WTC11 (cell line): ENCODE data around the gene CACNA1C. TPM values are rescaled to one million over a fixed set of nuclear protein-coding genes. Genes with fewer than 3 reads are reported as not detected.

Experiments
- ATAC-seq: fragments of 200-7000 bp; cut with Tn5 transposase; 2 replicates; pipeline ENCODE4 v1.10.0; 2021; ENCODE audit warnings: mild to moderate bottlenecking, moderate library complexity
- CTCF ChIA-PET: fragments of 300-600 bp; sonication (Branson Sonifier 250); formaldehyde crosslinking; loops from one replicate; lab custom pipeline; 2021; ENCODE audit warnings: antibody characterized with exemption; lab: Charles Lee
- POLR2A ChIA-PET: fragments of 350-600 bp; sonication (Branson Sonifier 250); formaldehyde crosslinking; loops from one replicate; lab custom pipeline; 2021; ENCODE audit warnings: antibody characterized with exemption; lab: Charles Lee
- DNase-seq: peaks from one replicate; pipeline ENCODE4 v3.0.0; 2021; ENCODE audit warnings: low spot score
- H3K27ac Mint-ChIP-seq: 2 replicates; pipeline ENCODE4 v1.8.0; 2021; ENCODE audit warnings: mixed read lengths
- H3K27me3 Mint-ChIP-seq: 2 replicates; pipeline ENCODE4 v1.8.0; 2021; ENCODE audit warnings: low read depth, mild to moderate bottlenecking, moderate library complexity, mixed read lengths
- H3K36me3 Mint-ChIP-seq: 2 replicates; pipeline ENCODE4 v1.8.0; 2021; ENCODE audit warnings: mixed read lengths
- H3K4me1 Mint-ChIP-seq: 2 replicates; pipeline ENCODE4 v1.8.0; 2022; ENCODE audit warnings: mixed read lengths
- H3K4me3 Mint-ChIP-seq: 2 replicates; pipeline ENCODE4 v1.8.0; 2021; ENCODE audit warnings: mild to moderate bottlenecking, moderate library complexity, mixed read lengths
- H3K9me3 Mint-ChIP-seq: 2 replicates; pipeline ENCODE4 v1.8.0; 2021; ENCODE audit warnings: mixed read lengths
- CREB1 ChIP-seq: sonication (generic); formaldehyde crosslinking; IDR thresholded peaks from 2 replicates; pipeline ENCODE4 v1.8.0; 2023; ENCODE audit warnings: mild to moderate bottlenecking, missing genetic modification reagents
- E2F5 ChIP-seq: sonication (generic); formaldehyde crosslinking; IDR thresholded peaks from 2 replicates; pipeline ENCODE4 v1.8.1; 2022; ENCODE audit warnings: mild to moderate bottlenecking, moderate library complexity, missing genetic modification reagents
- FOXK1 ChIP-seq: sonication (generic); formaldehyde crosslinking; IDR thresholded peaks from 2 replicates; pipeline ENCODE4 v1.8.0; 2022; ENCODE audit warnings: mild to moderate bottlenecking, moderate library complexity, missing genetic modification reagents
- GRHL2 ChIP-seq: fragments of 250-450 bp; sonication (Bioruptor Pico); IDR thresholded peaks from 2 replicates; pipeline ENCODE4 v1.8.0; 2022; ENCODE audit warnings: mild to moderate bottlenecking, moderate library complexity; ENCODE audit not compliant: insufficient replicate concordance, severe bottlenecking
- HMGA2 ChIP-seq: fragments of 250-450 bp; sonication (Bioruptor Pico); IDR thresholded peaks from 2 replicates; pipeline ENCODE4 v1.4.0; 2021; ENCODE audit warnings: mild to moderate bottlenecking, moderate library complexity
- IRF1 ChIP-seq: sonication (generic); formaldehyde crosslinking; IDR thresholded peaks from 2 replicates; pipeline ENCODE4 v1.8.0; 2023; ENCODE audit warnings: missing genetic modification reagents
- JUN ChIP-seq: sonication (generic); formaldehyde crosslinking; IDR thresholded peaks from 2 replicates; pipeline ENCODE4 v1.8.0; 2023; ENCODE audit warnings: mild to moderate bottlenecking, missing genetic modification reagents
- PRDM15 ChIP-seq: sonication (generic); formaldehyde crosslinking; IDR thresholded peaks from 2 replicates; pipeline ENCODE4 v1.8.0; 2022; ENCODE audit warnings: missing genetic modification reagents
- PRRX2 ChIP-seq: fragments of 250-450 bp; sonication (Bioruptor Pico); IDR thresholded peaks from 2 replicates; pipeline ENCODE4 v1.8.0; 2021; ENCODE audit warnings: mild to moderate bottlenecking
- SMAD3 ChIP-seq: sonication (generic); formaldehyde crosslinking; IDR thresholded peaks from 2 replicates; pipeline ENCODE4 v1.8.0; 2022; ENCODE audit warnings: missing genetic modification reagents, mild to moderate bottlenecking, borderline replicate concordance
- TEAD4 ChIP-seq: sonication (generic); formaldehyde crosslinking; IDR thresholded peaks from 2 replicates; pipeline ENCODE4 v1.8.0; 2022; ENCODE audit warnings: mild to moderate bottlenecking, missing genetic modification reagents
- TP53 ChIP-seq: sonication (generic); formaldehyde crosslinking; IDR thresholded peaks from 2 replicates; pipeline ENCODE4 v1.8.1; 2023; ENCODE audit warnings: mild to moderate bottlenecking, missing genetic modification reagents
- ZNF263 ChIP-seq: sonication (generic); formaldehyde crosslinking; IDR thresholded peaks from 2 replicates; pipeline ENCODE4 v1.8.1; 2022; ENCODE audit warnings: low read depth, mild to moderate bottlenecking, moderate library complexity, missing genetic modification reagents
- ZNF671 ChIP-seq: fragments of 250-450 bp; sonication (Bioruptor Pico); IDR thresholded peaks from 2 replicates; pipeline ENCODE4 v1.8.0; 2021; ENCODE audit warnings: mild to moderate bottlenecking
- total RNA-seq: library from RNA; stranded (reverse); gene quantifications from 3 replicates; pipeline ENCODE4 v1.2.3, GENCODE V29; 2021
- TF ChIP-seq, protein P1 (sequence below): sonication (generic); formaldehyde crosslinking; IDR thresholded peaks from 2 replicates; pipeline ENCODE4 v1.8.0; 2023; ENCODE audit warnings: mild to moderate bottlenecking, missing genetic modification reagents
- TF ChIP-seq, protein P2 (sequence below): sonication (generic); formaldehyde crosslinking; IDR thresholded peaks from 2 replicates; pipeline ENCODE4 v1.8.0; 2023; ENCODE audit warnings: missing genetic modification reagents, mild to moderate bottlenecking, borderline replicate concordance
- TF ChIP-seq, protein P3 (sequence below): sonication (generic); formaldehyde crosslinking; IDR thresholded peaks from 2 replicates; pipeline ENCODE4 v1.8.1; 2023; ENCODE audit warnings: mild to moderate bottlenecking, missing genetic modification reagents

The CACNA1C gene
- total RNA-seq, 1 experiment from 2014 or later = 1.7 TPM

DNA sequence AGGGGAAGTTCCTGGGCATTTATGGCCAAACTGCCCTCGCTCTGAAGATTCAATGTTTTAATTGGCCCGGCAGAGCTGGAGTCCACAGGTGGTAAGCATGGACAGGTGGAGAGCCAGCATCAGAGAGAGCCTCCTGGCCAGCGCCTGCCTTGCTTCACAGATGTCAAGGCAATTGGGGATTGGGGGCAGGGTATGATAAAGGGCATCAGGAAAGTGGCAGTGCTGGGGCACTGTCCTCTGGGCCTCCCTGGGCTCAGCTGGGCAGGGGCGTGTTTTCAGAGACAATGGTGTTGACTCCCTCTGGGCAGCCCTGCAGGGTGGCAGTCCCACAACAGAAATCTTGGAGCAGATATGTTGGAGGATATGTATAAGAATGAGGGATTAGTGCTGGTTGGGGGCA is 237.3 kb downstream of the CACNA1C start (continued):
- TF ChIP-seq PRDM15 = no peak
- TF ChIP-seq, protein P1, sequence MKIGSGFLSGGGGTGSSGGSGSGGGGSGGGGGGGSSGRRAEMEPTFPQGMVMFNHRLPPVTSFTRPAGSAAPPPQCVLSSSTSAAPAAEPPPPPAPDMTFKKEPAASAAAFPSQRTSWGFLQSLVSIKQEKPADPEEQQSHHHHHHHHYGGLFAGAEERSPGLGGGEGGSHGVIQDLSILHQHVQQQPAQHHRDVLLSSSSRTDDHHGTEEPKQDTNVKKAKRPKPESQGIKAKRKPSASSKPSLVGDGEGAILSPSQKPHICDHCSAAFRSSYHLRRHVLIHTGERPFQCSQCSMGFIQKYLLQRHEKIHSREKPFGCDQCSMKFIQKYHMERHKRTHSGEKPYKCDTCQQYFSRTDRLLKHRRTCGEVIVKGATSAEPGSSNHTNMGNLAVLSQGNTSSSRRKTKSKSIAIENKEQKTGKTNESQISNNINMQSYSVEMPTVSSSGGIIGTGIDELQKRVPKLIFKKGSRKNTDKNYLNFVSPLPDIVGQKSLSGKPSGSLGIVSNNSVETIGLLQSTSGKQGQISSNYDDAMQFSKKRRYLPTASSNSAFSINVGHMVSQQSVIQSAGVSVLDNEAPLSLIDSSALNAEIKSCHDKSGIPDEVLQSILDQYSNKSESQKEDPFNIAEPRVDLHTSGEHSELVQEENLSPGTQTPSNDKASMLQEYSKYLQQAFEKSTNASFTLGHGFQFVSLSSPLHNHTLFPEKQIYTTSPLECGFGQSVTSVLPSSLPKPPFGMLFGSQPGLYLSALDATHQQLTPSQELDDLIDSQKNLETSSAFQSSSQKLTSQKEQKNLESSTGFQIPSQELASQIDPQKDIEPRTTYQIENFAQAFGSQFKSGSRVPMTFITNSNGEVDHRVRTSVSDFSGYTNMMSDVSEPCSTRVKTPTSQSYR (CRISPR knock-in tag) = no peak
- no peak for TF ChIP-seq FOXK1 (CRISPR knock-in tag)
- TF ChIP-seq HMGA2 = no peak
- TF ChIP-seq GRHL2 (CRISPR knock-in tag) = no peak
- TF ChIP-seq TEAD4 (CRISPR knock-in tag) = no peak
- TF ChIP-seq PRRX2 (CRISPR knock-in tag) = no peak
- no peak for TF ChIP-seq TP53 (CRISPR knock-in tag)
- TF ChIP-seq, protein P2, sequence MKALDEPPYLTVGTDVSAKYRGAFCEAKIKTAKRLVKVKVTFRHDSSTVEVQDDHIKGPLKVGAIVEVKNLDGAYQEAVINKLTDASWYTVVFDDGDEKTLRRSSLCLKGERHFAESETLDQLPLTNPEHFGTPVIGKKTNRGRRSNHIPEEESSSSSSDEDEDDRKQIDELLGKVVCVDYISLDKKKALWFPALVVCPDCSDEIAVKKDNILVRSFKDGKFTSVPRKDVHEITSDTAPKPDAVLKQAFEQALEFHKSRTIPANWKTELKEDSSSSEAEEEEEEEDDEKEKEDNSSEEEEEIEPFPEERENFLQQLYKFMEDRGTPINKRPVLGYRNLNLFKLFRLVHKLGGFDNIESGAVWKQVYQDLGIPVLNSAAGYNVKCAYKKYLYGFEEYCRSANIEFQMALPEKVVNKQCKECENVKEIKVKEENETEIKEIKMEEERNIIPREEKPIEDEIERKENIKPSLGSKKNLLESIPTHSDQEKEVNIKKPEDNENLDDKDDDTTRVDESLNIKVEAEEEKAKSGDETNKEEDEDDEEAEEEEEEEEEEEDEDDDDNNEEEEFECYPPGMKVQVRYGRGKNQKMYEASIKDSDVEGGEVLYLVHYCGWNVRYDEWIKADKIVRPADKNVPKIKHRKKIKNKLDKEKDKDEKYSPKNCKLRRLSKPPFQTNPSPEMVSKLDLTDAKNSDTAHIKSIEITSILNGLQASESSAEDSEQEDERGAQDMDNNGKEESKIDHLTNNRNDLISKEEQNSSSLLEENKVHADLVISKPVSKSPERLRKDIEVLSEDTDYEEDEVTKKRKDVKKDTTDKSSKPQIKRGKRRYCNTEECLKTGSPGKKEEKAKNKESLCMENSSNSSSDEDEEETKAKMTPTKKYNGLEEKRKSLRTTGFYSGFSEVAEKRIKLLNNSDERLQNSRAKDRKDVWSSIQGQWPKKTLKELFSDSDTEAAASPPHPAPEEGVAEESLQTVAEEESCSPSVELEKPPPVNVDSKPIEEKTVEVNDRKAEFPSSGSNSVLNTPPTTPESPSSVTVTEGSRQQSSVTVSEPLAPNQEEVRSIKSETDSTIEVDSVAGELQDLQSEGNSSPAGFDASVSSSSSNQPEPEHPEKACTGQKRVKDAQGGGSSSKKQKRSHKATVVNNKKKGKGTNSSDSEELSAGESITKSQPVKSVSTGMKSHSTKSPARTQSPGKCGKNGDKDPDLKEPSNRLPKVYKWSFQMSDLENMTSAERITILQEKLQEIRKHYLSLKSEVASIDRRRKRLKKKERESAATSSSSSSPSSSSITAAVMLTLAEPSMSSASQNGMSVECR (CRISPR knock-in tag) = no peak

GRCh38 chr12:2290516-2291065 is 237.8 kb downstream of the CACNA1C start:
- ChIA-PET POLR2A (no interaction called here), CTCF (interaction anchor here (0.6 to 12.7 kb wide), 8 partner anchors 8 to 1420 kb away, joined by 3 to 169 read pairs (median 4); partner anchors contain the start of gene CACNA1C)
- Mint-ChIP-seq H3K4me3 (no peak overlapping the region), H3K36me3 (no peaks in the 10 kb centered on the region), H3K27ac (no peak overlapping the region), H3K27me3 (no peaks in the 10 kb centered on the region), H3K4me1 (peaks cover 59% of the 10 kb centered on the region), H3K9me3 (no peaks in the 10 kb centered on the region)
- DNase-seq = no peak
- ATAC-seq = no peak
- no peak for TF ChIP-seq SMAD3 (CRISPR knock-in tag)
- no peak for TF ChIP-seq HMGA2
- no peak for TF ChIP-seq IRF1 (CRISPR knock-in tag)
- no peak for TF ChIP-seq JUN (CRISPR knock-in tag)
- TF ChIP-seq CREB1 (CRISPR knock-in tag) = no peak
- no peak for TF ChIP-seq ZNF263 (CRISPR knock-in tag)
- no peak for TF ChIP-seq ZNF671
- TF ChIP-seq, protein P3, sequence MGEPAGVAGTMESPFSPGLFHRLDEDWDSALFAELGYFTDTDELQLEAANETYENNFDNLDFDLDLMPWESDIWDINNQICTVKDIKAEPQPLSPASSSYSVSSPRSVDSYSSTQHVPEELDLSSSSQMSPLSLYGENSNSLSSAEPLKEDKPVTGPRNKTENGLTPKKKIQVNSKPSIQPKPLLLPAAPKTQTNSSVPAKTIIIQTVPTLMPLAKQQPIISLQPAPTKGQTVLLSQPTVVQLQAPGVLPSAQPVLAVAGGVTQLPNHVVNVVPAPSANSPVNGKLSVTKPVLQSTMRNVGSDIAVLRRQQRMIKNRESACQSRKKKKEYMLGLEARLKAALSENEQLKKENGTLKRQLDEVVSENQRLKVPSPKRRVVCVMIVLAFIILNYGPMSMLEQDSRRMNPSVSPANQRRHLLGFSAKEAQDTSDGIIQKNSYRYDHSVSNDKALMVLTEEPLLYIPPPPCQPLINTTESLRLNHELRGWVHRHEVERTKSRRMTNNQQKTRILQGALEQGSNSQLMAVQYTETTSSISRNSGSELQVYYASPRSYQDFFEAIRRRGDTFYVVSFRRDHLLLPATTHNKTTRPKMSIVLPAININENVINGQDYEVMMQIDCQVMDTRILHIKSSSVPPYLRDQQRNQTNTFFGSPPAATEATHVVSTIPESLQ (CRISPR knock-in tag) = no peak
- TF ChIP-seq E2F5 (CRISPR knock-in tag) = no peak
- no peak for TF ChIP-seq GRHL2 (CRISPR knock-in tag)
